Suprapubic skin (tissue), 4 donors: Measurements from ENCODE around the gene EMP2. TPM values are rescaled to one million over a fixed set of nuclear protein-coding genes. Genes with fewer than 3 reads are reported as not detected.

ENCODE experiments used
- DNase-seq, 2 donors: peaks; one replicate each; pipeline ENCODE4 v3.0.0-alpha.2; 2019; ENCODE audit warnings: low spot score in 2 of 2
- H3K27ac ChIP-seq: fragments of 200-600 bp; sonication (generic); one replicate; pipeline ENCODE4 v1.5.1; 2019
- H3K27me3 ChIP-seq: fragments of 200-600 bp; sonication (generic); one replicate; pipeline ENCODE4 v1.5.1; 2019
- H3K36me3 ChIP-seq: fragments of 200-600 bp; sonication (generic); one replicate; pipeline ENCODE4 v1.5.1; 2019
- H3K4me1 ChIP-seq: fragments of 200-600 bp; sonication (generic); one replicate; pipeline ENCODE4 v1.5.1; 2019
- H3K4me3 ChIP-seq: fragments of 200-600 bp; sonication (generic); one replicate; pipeline ENCODE4 v1.5.1; 2019; ENCODE audit warnings: mild to moderate bottlenecking
- H3K9me3 ChIP-seq: fragments of 200-600 bp; sonication (generic); one replicate; pipeline ENCODE4 v1.5.1; 2019
- CTCF ChIP-seq, 2 donors: fragments of 200-600 bp in 1 of 2; fragments of 450-650 bp in 1 of 2; sonication (generic) in 1 of 2; IDR thresholded peaks; one replicate each; pipeline ENCODE4 v1.5.1; 2016 to 2019; ENCODE audit warnings: antibody characterized with exemption in 2 of 2, mild to moderate bottlenecking in 1 of 2, moderate library complexity in 1 of 2
- EP300 ChIP-seq: sonication (generic); formaldehyde crosslinking; IDR thresholded peaks from one replicate; pipeline ENCODE4 v1.6.1; 2017; ENCODE audit warnings: antibody characterized with exemption
- POLR2A ChIP-seq, 2 donors: fragments of 450-650 bp; IDR thresholded peaks; one replicate each; pipeline ENCODE4 v1.6.1; 2017; ENCODE audit warnings: antibody characterized with exemption in 2 of 2, mild to moderate bottlenecking in 2 of 2, moderate library complexity in 2 of 2
- POLR2AphosphoS5 ChIP-seq, 3 donors: sonication (generic); formaldehyde crosslinking; IDR thresholded peaks; one replicate each; pipeline ENCODE4 v1.6.1; 2017; ENCODE audit warnings: antibody characterized with exemption in 3 of 3
- WGBS: methylation state at CpG from one replicate; pipeline ENCODE4 v1.1.5; 2018; 5-methylcytosine and 5-hydroxymethylcytosine counted together
- total RNA-seq, 4 donors: library from RNA; depleted of rRNA; stranded (reverse); fragments of >200 nt; gene quantifications; one replicate each; pipeline ENCODE4 v1.1.0, GENCODE V29; 2016

The EMP2 gene
- total RNA-seq, 4 donors from 2014 or later, result 91.6 to 187 (median 139) TPM

DNA sequence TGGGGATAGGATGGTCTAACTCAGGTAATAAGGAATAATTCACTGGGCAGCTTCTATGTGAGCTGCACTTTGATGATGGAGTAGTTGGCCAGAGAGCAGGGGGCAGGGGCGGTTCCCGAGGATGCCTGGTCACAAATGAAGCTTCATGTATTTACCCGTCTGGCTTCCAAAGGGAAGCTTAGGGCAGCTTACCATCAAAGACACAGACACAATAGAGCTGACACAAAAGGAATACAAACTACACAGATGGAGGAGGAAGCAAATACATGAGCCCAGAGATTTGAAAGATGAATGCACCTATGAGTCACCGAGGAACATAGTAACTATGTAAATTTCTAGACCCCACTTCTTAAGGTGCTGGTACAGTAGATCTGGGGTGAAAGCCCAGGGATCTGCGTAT lies 8.7 kb upstream of the EMP2 start:
- no peaks in the 10 kb centered on the region for H3K27me3 ChIP-seq
- no peaks in the 10 kb centered on the region for H3K36me3 ChIP-seq
- DNase-seq, result no peak
- WGBS, result 65% methylated on average over 5 of the region's 5 CpGs
- no peak overlapping the region for H3K27ac ChIP-seq
- no peak for TF ChIP-seq EP300
- no peak for TF ChIP-seq CTCF (IDR thresholded peaks at IDR 0.05)
- TF ChIP-seq POLR2A (IDR thresholded peaks at IDR 0.05), result no peak
- TF ChIP-seq POLR2AphosphoS5 (IDR thresholded peaks at IDR 0.05), result no peak
- no peak overlapping the region for H3K4me3 ChIP-seq
- H3K4me1 ChIP-seq, result peaks cover 9% of the 10 kb centered on the region
- no peaks in the 10 kb centered on the region for H3K9me3 ChIP-seq

GRCh38 chr16:10587622-10588021 lies 7.2 kb upstream of the EMP2 start:
- no peak for DNase-seq
- Histone ChIP-seq H3K27ac (no peak overlapping the region), H3K27me3 (no peaks in the 10 kb centered on the region), H3K36me3 (no peaks in the 10 kb centered on the region), H3K4me3 (no peak overlapping the region), H3K9me3 (no peaks in the 10 kb centered on the region), H3K4me1 (no peaks in the 10 kb centered on the region)
- WGBS, result 79% methylated on average over 2 of the region's 2 CpGs
- TF ChIP-seq POLR2A (IDR thresholded peaks at IDR 0.05), result no peak
- no peak for TF ChIP-seq EP300
- no peak for TF ChIP-seq POLR2AphosphoS5 (IDR thresholded peaks at IDR 0.05)
- no peak for TF ChIP-seq CTCF (IDR thresholded peaks at IDR 0.05)

DNA sequence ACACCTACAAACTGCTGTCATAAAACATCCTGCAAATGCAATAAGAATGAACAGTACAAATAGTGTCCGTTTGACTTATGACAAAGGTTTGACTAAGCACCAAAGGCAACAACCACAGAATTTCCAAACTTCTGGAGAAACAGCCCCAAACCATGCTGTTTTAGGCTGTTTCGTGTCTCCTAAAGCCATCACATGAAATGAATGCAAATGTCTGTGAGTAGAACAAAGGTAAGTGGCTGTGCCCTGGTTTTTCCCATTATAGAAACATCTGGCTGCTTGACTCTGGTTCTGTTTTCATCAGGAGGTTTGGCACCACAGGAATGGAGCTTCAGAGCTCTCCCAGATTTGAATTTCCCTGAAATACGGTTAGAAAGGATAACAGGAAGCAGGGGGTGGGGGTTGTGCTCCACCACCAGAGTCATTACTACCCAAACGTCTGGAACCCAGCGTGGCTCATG lies 4.6 kb upstream of the EMP2 start:
- Histone ChIP-seq H3K9me3 (no peaks in the 10 kb centered on the region), H3K36me3 (no peaks in the 10 kb centered on the region), H3K27me3 (no peaks in the 10 kb centered on the region), H3K27ac (no peak overlapping the region), H3K4me1 (peaks cover 11% of the 10 kb centered on the region), H3K4me3 (no peak overlapping the region)
- WGBS, result 51% methylated on average over 5 of the region's 5 CpGs
- TF ChIP-seq EP300 (no peak), CTCF (IDR thresholded peaks at IDR 0.05) (no peak), POLR2A (IDR thresholded peaks at IDR 0.05) (no peak), POLR2AphosphoS5 (IDR thresholded peaks at IDR 0.05) (no peak)
- DNase-seq, result no peak

GRCh38 chr16:10583269-10583668 lies 2.9 kb upstream of the EMP2 start:
- WGBS, result 89% methylated on average over 4 of the region's 4 CpGs
- no peak for DNase-seq
- H3K4me3 ChIP-seq, result no peak overlapping the region
- H3K36me3 ChIP-seq, result no peaks in the 10 kb centered on the region
- H3K27me3 ChIP-seq, result no peaks in the 10 kb centered on the region
- no peak overlapping the region for H3K27ac ChIP-seq
- H3K4me1 ChIP-seq, result peaks cover 25% of the 10 kb centered on the region
- no peaks in the 10 kb centered on the region for H3K9me3 ChIP-seq
- no peak for TF ChIP-seq POLR2AphosphoS5 (IDR thresholded peaks at IDR 0.05)
- TF ChIP-seq EP300, result no peak
- TF ChIP-seq POLR2A (IDR thresholded peaks at IDR 0.05), result no peak
- TF ChIP-seq CTCF (IDR thresholded peaks at IDR 0.05), result no peak

GRCh38 chr16:10581507-10581906 lies 1.1 kb upstream of the EMP2 start:
- TF ChIP-seq POLR2A (IDR thresholded peaks at IDR 0.05) (no peak), EP300 (no peak), POLR2AphosphoS5 (IDR thresholded peaks at IDR 0.05) (no peak), CTCF (IDR thresholded peaks at IDR 0.05) (no peak)
- no peaks in the 10 kb centered on the region for H3K9me3 ChIP-seq
- WGBS, result 55% methylated on average over 2 of the region's 2 CpGs
- no peak overlapping the region for H3K4me3 ChIP-seq
- DNase-seq, result no peak
- H3K36me3 ChIP-seq, result no peaks in the 10 kb centered on the region
- peak overlapping the region; percentile 94 for H3K27ac ChIP-seq
- peaks cover 43% of the 10 kb centered on the region for H3K4me1 ChIP-seq
- no peaks in the 10 kb centered on the region for H3K27me3 ChIP-seq
